ENCODE data around the gene CADM4. TPM values are rescaled to one million over a fixed set of nuclear protein-coding genes. Genes with fewer than 3 reads are reported as not detected.
"Not testable (repeated sequence)": the region's sequence is repeated elsewhere in the genome, so short reads cannot be mapped to it uniquely, and the experiment has no call there.

The CADM4 gene, protein sequence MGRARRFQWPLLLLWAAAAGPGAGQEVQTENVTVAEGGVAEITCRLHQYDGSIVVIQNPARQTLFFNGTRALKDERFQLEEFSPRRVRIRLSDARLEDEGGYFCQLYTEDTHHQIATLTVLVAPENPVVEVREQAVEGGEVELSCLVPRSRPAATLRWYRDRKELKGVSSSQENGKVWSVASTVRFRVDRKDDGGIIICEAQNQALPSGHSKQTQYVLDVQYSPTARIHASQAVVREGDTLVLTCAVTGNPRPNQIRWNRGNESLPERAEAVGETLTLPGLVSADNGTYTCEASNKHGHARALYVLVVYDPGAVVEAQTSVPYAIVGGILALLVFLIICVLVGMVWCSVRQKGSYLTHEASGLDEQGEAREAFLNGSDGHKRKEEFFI
- total RNA-seq (1.5 TPM), polyA plus RNA-seq (6.5 TPM)
- long read RNA-seq, donor 1: 0 reads
- long read RNA-seq, donor 2, partial matches to known transcripts: 0 of 3 reads
- long read RNA-seq, donor 2, other reads (novel, unspliced or antisense): 0 of 3 reads
- long read RNA-seq, donor 3: 0 reads
- long read RNA-seq, donor 4: 0 reads
- long read RNA-seq, donor 5, transcript CADM4-201 (9 exons, 2,178 nt): major isoform, 6 of 6 reads
- long read RNA-seq, donor 5, partial matches to known transcripts: 0 of 6 reads
- long read RNA-seq, donor 5, other reads (novel, unspliced or antisense): 0 of 6 reads
- long read RNA-seq, donor 6, partial matches to known transcripts: 0 of 2 reads
- long read RNA-seq, donor 6, other reads (novel, unspliced or antisense): 0 of 2 reads
- long read RNA-seq, donor 7, partial matches to known transcripts: 0 of 1 reads
- long read RNA-seq, donor 7, other reads (novel, unspliced or antisense): 0 of 1 reads
- long read RNA-seq, donor 8: 0 reads
- long read RNA-seq, donor 9: 0 reads
- long read RNA-seq, donor 10, partial matches to known transcripts: 0 of 1 reads
- long read RNA-seq, donor 10, other reads (novel, unspliced or antisense): 0 of 1 reads

GRCh38 chr19:43639519-43640423 lies at the start of gene CADM4:
Gene CADM4, minus strand, starts transcription at chr19:43639850. Its CDS starts 60 bp downstream, at chr19:43639790.
- H3K4me3 ChIP-seq (ENCODE audit: low read length in 2 of 2): peak within 1 kb of the TSS; percentile 33 to 60
- H3K4me1 ChIP-seq (ENCODE audit: control insufficient read depth in 2 of 2, insufficient read depth in 2 of 2, low read length in 2 of 2): peaks cover 2 to 21% of the 10 kb centered on the region in 2 donors
- peaks cover 22 to 70% of the 10 kb centered on the region in 2 donors for H3K27me3 ChIP-seq (ENCODE audit: control insufficient read depth in 2 of 2, insufficient read depth in 1 of 2, low read length in 1 of 2)
- 3% methylated on average over 109 of the region's 110 CpGs for WGBS
- no peaks in the 10 kb centered on the region for H3K36me3 ChIP-seq (ENCODE audit: control insufficient read depth in 2 of 2, insufficient read depth in 2 of 2, low read length in 1 of 2)
- DNase-seq (ENCODE audit: low read depth in 6 of 9, low spot score in 9 of 9): peak in 5 of 9 donors; percentile 31 to 58 (median 37)
- H3K9me3 ChIP-seq (ENCODE audit: control insufficient read depth in 2 of 2, insufficient read depth in 1 of 2, low read length in 1 of 2): no peaks in the 10 kb centered on the region
- no peak within 1 kb of the TSS for H3K27ac ChIP-seq (ENCODE audit: low read depth in 1 of 2, low read length in 1 of 2)

DNA sequence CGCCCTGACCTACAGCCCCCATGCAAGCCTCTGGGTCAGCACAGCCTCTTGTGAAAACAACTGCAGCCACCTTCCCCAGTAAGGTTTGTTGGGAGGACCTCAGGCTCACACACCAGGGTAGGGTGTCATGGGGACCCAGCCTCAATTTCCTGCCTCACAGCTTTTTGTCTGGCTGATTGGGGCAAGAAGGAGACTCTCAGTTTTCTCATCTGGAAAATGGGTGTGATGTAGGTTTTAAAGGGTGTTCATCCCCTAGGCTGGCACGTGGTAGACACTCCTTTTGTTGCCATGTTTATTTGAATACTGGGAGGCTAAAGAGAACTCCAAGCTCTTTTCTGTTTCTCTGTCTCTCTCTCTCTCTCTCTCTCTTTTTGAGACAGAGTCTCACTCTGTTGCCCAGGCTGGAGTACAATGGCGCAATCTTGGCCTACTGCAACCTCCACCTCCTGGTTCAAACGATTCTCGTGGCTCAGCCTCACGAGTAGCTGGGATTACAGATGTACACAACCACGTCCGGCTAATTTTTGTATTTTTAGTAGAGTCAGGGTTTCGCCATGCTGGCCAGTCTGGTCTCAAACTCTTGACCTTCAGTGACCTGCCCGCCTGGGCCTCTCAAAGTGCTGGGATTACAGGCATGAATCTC lies 48.5 kb upstream of the CADM4 start:
- no peaks in the 10 kb centered on the region for H3K36me3 ChIP-seq (ENCODE audit: control insufficient read depth in 2 of 2, insufficient read depth in 2 of 2, low read length in 1 of 2)
- no peak overlapping the region for H3K4me3 ChIP-seq (ENCODE audit: low read length in 2 of 2)
- WGBS: 86% methylated on average over 10 of the region's 10 CpGs
- peaks cover 1 to 3% of the 10 kb centered on the region in 2 donors for H3K9me3 ChIP-seq (ENCODE audit: control insufficient read depth in 2 of 2, insufficient read depth in 1 of 2, low read length in 1 of 2)
- no peaks in the 10 kb centered on the region for H3K27me3 ChIP-seq (ENCODE audit: control insufficient read depth in 2 of 2, insufficient read depth in 1 of 2, low read length in 1 of 2)
- H3K27ac ChIP-seq (ENCODE audit: low read depth in 1 of 2, low read length in 1 of 2): no peak overlapping the region
- no peaks in the 10 kb centered on the region for H3K4me1 ChIP-seq (ENCODE audit: control insufficient read depth in 2 of 2, insufficient read depth in 2 of 2, low read length in 2 of 2)
- no peak for DNase-seq (ENCODE audit: low read depth in 6 of 9, low spot score in 9 of 9)

GRCh38 chr19:43687660-43687997 lies 48.0 kb upstream of the CADM4 start:
- DNase-seq (ENCODE audit: low read depth in 6 of 9, low spot score in 9 of 9): no peak
- Histone ChIP-seq H3K27me3 (ENCODE audit: control insufficient read depth in 2 of 2, insufficient read depth in 1 of 2, low read length in 1 of 2) (no peaks in the 10 kb centered on the region), H3K27ac (ENCODE audit: low read depth in 1 of 2, low read length in 1 of 2) (no peak overlapping the region), H3K4me3 (ENCODE audit: low read length in 2 of 2) (no peak overlapping the region), H3K36me3 (ENCODE audit: control insufficient read depth in 2 of 2, insufficient read depth in 2 of 2, low read length in 1 of 2) (no peaks in the 10 kb centered on the region), H3K9me3 (ENCODE audit: control insufficient read depth in 2 of 2, insufficient read depth in 1 of 2, low read length in 1 of 2) (peaks cover 1 to 3% of the 10 kb centered on the region in 2 donors), H3K4me1 (ENCODE audit: control insufficient read depth in 2 of 2, insufficient read depth in 2 of 2, low read length in 2 of 2) (no peaks in the 10 kb centered on the region)
- WGBS: 91% methylated on average over 1 of the region's 1 CpG

DNA sequence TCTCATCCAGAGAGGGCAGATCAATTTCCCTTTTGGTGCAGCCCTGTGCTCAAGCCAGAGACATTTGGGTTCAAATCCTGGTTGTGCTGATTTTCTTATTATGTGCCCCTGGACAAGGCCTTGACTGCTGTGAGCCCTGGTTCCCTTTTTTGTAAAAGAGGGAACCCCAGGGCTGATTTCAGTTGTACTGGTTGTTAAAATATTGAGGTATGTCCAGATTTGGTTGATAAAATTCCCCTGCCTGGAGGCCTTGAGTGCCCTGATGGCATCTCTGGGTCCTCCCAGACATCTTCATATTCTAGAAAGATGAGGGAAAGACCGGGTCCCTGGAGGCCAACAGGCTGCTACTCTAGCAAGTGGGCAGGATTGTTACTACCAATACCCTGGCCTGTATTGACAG lies 44.7 kb upstream of the CADM4 start:
- Histone ChIP-seq H3K4me1 (ENCODE audit: control insufficient read depth in 2 of 2, insufficient read depth in 2 of 2, low read length in 2 of 2) (no peaks in the 10 kb centered on the region), H3K27ac (ENCODE audit: low read depth in 1 of 2, low read length in 1 of 2) (no peak overlapping the region), H3K27me3 (ENCODE audit: control insufficient read depth in 2 of 2, insufficient read depth in 1 of 2, low read length in 1 of 2) (no peaks in the 10 kb centered on the region), H3K36me3 (ENCODE audit: control insufficient read depth in 2 of 2, insufficient read depth in 2 of 2, low read length in 1 of 2) (no peaks in the 10 kb centered on the region), H3K9me3 (ENCODE audit: control insufficient read depth in 2 of 2, insufficient read depth in 1 of 2, low read length in 1 of 2) (no peaks in the 10 kb centered on the region), H3K4me3 (ENCODE audit: low read length in 2 of 2) (no peak overlapping the region)
- 92% methylated on average over 1 of the region's 1 CpG for WGBS
- no peak for DNase-seq (ENCODE audit: low read depth in 6 of 9, low spot score in 9 of 9)

DNA sequence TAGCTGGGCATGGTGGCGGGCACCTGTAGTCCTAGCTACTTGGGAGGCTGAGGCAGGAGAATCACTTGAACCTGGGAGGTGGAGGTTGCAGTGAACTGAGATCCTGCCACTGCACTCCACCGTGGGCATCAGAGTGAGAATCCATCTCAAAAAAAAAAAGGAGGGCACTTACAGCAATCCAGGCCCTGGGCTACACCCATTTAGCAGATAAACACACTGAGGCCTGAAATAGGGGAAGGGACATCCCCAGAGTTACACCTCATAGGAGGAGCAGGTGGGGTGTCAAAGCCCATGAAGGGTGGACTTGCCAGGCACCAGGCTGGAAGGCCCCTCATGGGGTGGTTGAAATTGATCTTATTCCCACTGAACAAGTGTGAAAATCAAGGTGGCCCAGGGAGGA lies 44.3 kb upstream of the CADM4 start:
- H3K27ac ChIP-seq (ENCODE audit: low read depth in 1 of 2, low read length in 1 of 2): no peak overlapping the region
- H3K4me1 ChIP-seq (ENCODE audit: control insufficient read depth in 2 of 2, insufficient read depth in 2 of 2, low read length in 2 of 2): no peaks in the 10 kb centered on the region
- DNase-seq (ENCODE audit: low read depth in 6 of 9, low spot score in 9 of 9): no peak
- H3K4me3 ChIP-seq (ENCODE audit: low read length in 2 of 2): no peak overlapping the region
- no peaks in the 10 kb centered on the region for H3K27me3 ChIP-seq (ENCODE audit: control insufficient read depth in 2 of 2, insufficient read depth in 1 of 2, low read length in 1 of 2)
- WGBS: 46% methylated on average over 2 of the region's 2 CpGs
- H3K36me3 ChIP-seq (ENCODE audit: control insufficient read depth in 2 of 2, insufficient read depth in 2 of 2, low read length in 1 of 2): no peaks in the 10 kb centered on the region
- no peaks in the 10 kb centered on the region for H3K9me3 ChIP-seq (ENCODE audit: control insufficient read depth in 2 of 2, insufficient read depth in 1 of 2, low read length in 1 of 2)

DNA sequence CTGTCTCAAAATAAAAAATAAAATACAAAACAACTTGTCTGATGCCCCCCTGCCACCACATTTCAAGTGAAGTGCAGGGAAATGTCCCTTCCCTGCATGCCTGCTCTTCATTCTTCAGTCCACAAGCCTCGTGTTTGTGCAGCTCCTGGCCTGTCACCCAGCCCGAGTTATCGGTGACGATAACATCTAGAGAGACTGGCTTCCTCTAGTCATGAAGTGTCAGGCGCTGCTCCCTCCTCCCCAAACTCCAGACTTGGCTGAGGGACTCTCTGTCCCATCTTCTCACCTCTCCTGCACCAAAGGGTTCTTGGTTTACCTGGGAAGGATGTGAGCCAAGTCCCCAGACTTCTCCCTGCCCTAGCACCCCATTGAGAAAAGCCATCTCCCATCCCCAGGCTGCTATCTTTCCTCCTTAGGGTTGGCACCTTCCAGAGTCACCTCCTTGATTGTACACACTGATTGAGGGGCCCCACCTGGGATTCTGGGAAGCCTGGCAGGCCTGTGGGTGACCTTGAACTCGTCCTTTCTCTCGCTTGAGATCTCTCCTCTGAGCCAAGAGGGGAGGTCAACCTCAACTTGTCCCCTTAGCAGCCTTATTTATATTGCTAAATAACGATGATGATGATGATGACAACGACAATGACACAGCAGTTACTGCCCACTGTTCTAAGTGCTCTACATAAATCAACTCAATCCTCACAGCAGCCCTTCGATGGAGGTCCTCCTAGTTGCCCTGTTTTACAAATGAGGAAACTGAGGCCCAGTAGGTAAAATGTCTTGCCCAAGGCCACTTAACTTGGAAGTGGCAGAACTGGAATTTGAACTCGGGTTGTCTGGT lies 43.4 kb upstream of the CADM4 start:
- no peak overlapping the region for H3K4me3 ChIP-seq (ENCODE audit: low read length in 2 of 2)
- no peaks in the 10 kb centered on the region for H3K36me3 ChIP-seq (ENCODE audit: control insufficient read depth in 2 of 2, insufficient read depth in 2 of 2, low read length in 1 of 2)
- no peaks in the 10 kb centered on the region for H3K4me1 ChIP-seq (ENCODE audit: control insufficient read depth in 2 of 2, insufficient read depth in 2 of 2, low read length in 2 of 2)
- H3K9me3 ChIP-seq (ENCODE audit: control insufficient read depth in 2 of 2, insufficient read depth in 1 of 2, low read length in 1 of 2): no peaks in the 10 kb centered on the region
- H3K27me3 ChIP-seq (ENCODE audit: control insufficient read depth in 2 of 2, insufficient read depth in 1 of 2, low read length in 1 of 2): no peaks in the 10 kb centered on the region
- no peak overlapping the region for H3K27ac ChIP-seq (ENCODE audit: low read depth in 1 of 2, low read length in 1 of 2)
- WGBS: 86% methylated on average over 11 of the region's 11 CpGs
- no peak for DNase-seq (ENCODE audit: low read depth in 6 of 9, low spot score in 9 of 9)

DNA sequence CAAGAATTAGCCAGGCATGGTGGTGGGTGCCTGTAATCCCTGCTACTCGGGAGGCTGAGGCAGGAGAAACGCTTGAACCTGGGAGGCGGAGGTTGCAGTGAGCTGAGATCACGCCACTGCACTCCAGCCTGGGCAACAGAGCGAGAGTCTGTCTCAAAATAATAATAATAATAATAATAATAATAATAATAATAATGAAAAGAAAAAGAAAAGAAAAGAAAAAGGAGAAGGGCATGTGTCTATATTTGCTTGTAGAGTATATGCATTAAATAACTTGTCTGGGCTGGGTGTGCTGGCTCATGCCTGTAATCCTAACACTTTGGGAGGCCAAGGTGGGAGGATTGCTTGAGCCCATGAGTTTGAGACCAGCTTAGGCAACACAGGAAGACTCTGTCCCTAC lies 42.6 kb upstream of the CADM4 start:
- not testable (repeated sequence) for H3K9me3 ChIP-seq (ENCODE audit: control insufficient read depth in 2 of 2, insufficient read depth in 1 of 2, low read length in 1 of 2); H3K4me3 ChIP-seq (ENCODE audit: low read length in 2 of 2); DNase-seq (ENCODE audit: low read depth in 6 of 9, low spot score in 9 of 9); H3K27me3 ChIP-seq (ENCODE audit: control insufficient read depth in 2 of 2, insufficient read depth in 1 of 2, low read length in 1 of 2); H3K36me3 ChIP-seq (ENCODE audit: control insufficient read depth in 2 of 2, insufficient read depth in 2 of 2, low read length in 1 of 2); H3K4me1 ChIP-seq (ENCODE audit: control insufficient read depth in 2 of 2, insufficient read depth in 2 of 2, low read length in 2 of 2); H3K27ac ChIP-seq (ENCODE audit: low read depth in 1 of 2, low read length in 1 of 2)
- 98% methylated on average over 5 of the region's 5 CpGs for WGBS

DNA sequence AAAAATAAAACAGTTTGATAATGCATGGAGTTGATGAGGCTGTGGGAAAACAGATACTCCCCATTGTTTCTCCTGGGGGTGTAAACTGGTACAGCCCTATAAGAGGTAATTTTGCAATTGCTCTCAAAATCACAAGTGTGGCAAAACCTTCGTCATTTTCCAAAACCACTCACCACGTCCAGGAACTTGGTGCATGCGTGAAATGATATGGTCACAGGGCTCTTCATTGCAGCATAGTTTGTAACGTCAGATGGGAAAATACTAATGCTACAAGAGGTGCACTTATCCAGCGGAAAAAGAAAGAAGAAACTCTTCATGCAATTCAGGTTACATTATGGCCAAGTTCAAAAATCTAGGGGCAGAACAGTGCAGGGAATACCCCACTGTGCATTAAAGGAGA lies 42.2 kb upstream of the CADM4 start:
- no peak overlapping the region for H3K4me3 ChIP-seq (ENCODE audit: low read length in 2 of 2)
- WGBS: 88% methylated on average over 5 of the region's 5 CpGs
- no peaks in the 10 kb centered on the region for H3K9me3 ChIP-seq (ENCODE audit: control insufficient read depth in 2 of 2, insufficient read depth in 1 of 2, low read length in 1 of 2)
- H3K4me1 ChIP-seq (ENCODE audit: control insufficient read depth in 2 of 2, insufficient read depth in 2 of 2, low read length in 2 of 2): no peaks in the 10 kb centered on the region
- no peak overlapping the region for H3K27ac ChIP-seq (ENCODE audit: low read depth in 1 of 2, low read length in 1 of 2)
- H3K36me3 ChIP-seq (ENCODE audit: control insufficient read depth in 2 of 2, insufficient read depth in 2 of 2, low read length in 1 of 2): no peaks in the 10 kb centered on the region
- DNase-seq (ENCODE audit: low read depth in 6 of 9, low spot score in 9 of 9): no peak
- no peaks in the 10 kb centered on the region for H3K27me3 ChIP-seq (ENCODE audit: control insufficient read depth in 2 of 2, insufficient read depth in 1 of 2, low read length in 1 of 2)

All from thymus (tissue), 14 donors.